HCT116 (cell line): ENCODE measurements around the gene GFAP. TPM values are rescaled to one million over a fixed set of nuclear protein-coding genes. Genes with fewer than 3 reads are reported as not detected.

Experiments
- ATAC-seq: fragments of 200-7000 bp; cut with Tn5 transposase; 2 replicates; pipeline ENCODE4 v1.9.1; 2020; ENCODE audit warnings: mild to moderate bottlenecking, moderate library complexity
- BruUV-seq: library from RNA; stranded (reverse); fragments of 400-500 nt; replicated peaks from 2 replicates; lab custom pipeline; 2021; lab: Mats Ljungman, UMichigan
- CTCF ChIA-PET: fragments of 300-600 bp; sonication (Branson Sonifier 250); formaldehyde crosslinking; loops from one replicate; lab custom pipeline; 2021; ENCODE audit warnings: antibody characterized with exemption; lab: Charles Lee
- POLR2A ChIA-PET: fragments of 300-600, 350-600 bp; sonication (Branson Sonifier 250); formaldehyde crosslinking; loops from one replicate; lab custom pipeline; 2021; ENCODE audit warnings: antibody characterized with exemption; lab: Charles Lee
- RAD21 ChIA-PET, 2 experiments: fragments of 300-600 bp; sonication (Branson Sonifier 250); formaldehyde crosslinking; loops; one replicate each; lab custom pipeline; 2023; ENCODE audit warnings: low total read pairs in 2 of 2; ENCODE audit not compliant: uncharacterized antibody in 2 of 2, unreplicated experiment in 2 of 2, low non-redundant PET in 1 of 2; lab: Charles Lee
- DNase-seq: peaks from one replicate; pipeline ENCODE4 v3.0.0-alpha.2; 2010; ENCODE audit warnings: low read depth, low spot score
- H2AFZ ChIP-seq: fragments of 200-600 bp; shearing (Covaris generic), sonication (generic); 2 replicates; pipeline ENCODE4 v1.6.1; 2017; ENCODE audit warnings: low read depth, mixed run types, mixed read lengths, antibody characterized with exemption, low read length; ENCODE audit not compliant: poor library complexity, severe bottlenecking
- H3K27ac ChIP-seq: 2 replicates; pipeline ENCODE4 v1.5.1; 2012; ENCODE audit warnings: low read depth, low read length
- H3K27me3 ChIP-seq: fragments of 200-600 bp; sonication (generic); 2 replicates; pipeline ENCODE4 v1.6.1; 2016; ENCODE audit warnings: mixed run types, low read length, mixed read lengths; ENCODE audit not compliant: insufficient read depth
- H3K36me3 ChIP-seq, 2 experiments: fragments of 200-500 bp in 1 of 2; fragments of 200-600 bp in 1 of 2; sonication (Bioruptor generic) in 1 of 2; sonication (generic) in 1 of 2; 2 replicates each; pipeline versions ENCODE4 v1.5.1 to v1.6.1; 2014 to 2016; ENCODE audit warnings: low read length in 2 of 2, inconsistent platforms in 1 of 2, mixed read lengths in 1 of 2, mixed run types in 1 of 2; ENCODE audit not compliant: insufficient read depth in 2 of 2, control insufficient read depth in 1 of 2
- H3K4me1 ChIP-seq, 2 experiments: fragments of 200-600 bp in 1 of 2; sonication (generic) in 1 of 2; 2 replicates each; pipeline versions ENCODE4 v1.5.1 to v1.6.1; 2012 to 2017; ENCODE audit warnings: low read length in 2 of 2, inconsistent platforms in 1 of 2, mild to moderate bottlenecking in 1 of 2, mixed read lengths in 1 of 2, mixed run types in 1 of 2, moderate library complexity in 1 of 2; ENCODE audit not compliant: insufficient read depth in 2 of 2, control insufficient read depth in 1 of 2
- H3K4me2 ChIP-seq: fragments of 200-600 bp; sonication (generic); 2 replicates; pipeline ENCODE4 v1.6.1; 2017; ENCODE audit warnings: mixed run types, low read length, mixed read lengths
- H3K4me3 ChIP-seq, 2 experiments: fragments of 200-600 bp in 1 of 2; sonication (generic) in 1 of 2; replicated peaks in 1 of 2; 2 replicates each; pipeline ENCODE4 v1.5.1; 2011 to 2016; ENCODE audit warnings: low read length in 2 of 2, control low read depth in 1 of 2, low read depth in 1 of 2, mild to moderate bottlenecking in 1 of 2, mixed read lengths in 1 of 2, mixed run types in 1 of 2
- H3K79me2 ChIP-seq: fragments of 200-600 bp; sonication (generic); 2 replicates; pipeline ENCODE4 v1.6.1; 2017; ENCODE audit warnings: mild to moderate bottlenecking, mixed run types, low read length, moderate library complexity, mixed read lengths; ENCODE audit not compliant: insufficient read depth
- H3K9ac ChIP-seq: fragments of 200-600 bp; sonication (generic); 2 replicates; pipeline ENCODE4 v1.6.1; 2016; ENCODE audit warnings: low read length, mixed read lengths
- H3K9me2 ChIP-seq: fragments of 200-600 bp; sonication (generic), shearing (Covaris generic); 2 replicates; pipeline ENCODE4 v1.6.1; 2017; ENCODE audit warnings: mixed run types, mild to moderate bottlenecking, moderate library complexity; ENCODE audit not compliant: insufficient read depth
- H3K9me3 ChIP-seq, 2 experiments: fragments of 200-500 bp in 1 of 2; fragments of 200-600 bp in 1 of 2; sonication (Bioruptor generic) in 1 of 2; sonication (generic) in 1 of 2; 2 replicates each; pipeline ENCODE4 v1.6.1; 2014 to 2017; ENCODE audit warnings: low read length in 2 of 2, mixed read lengths in 2 of 2, inconsistent platforms in 1 of 2, low read depth in 1 of 2, mild to moderate bottlenecking in 1 of 2, mixed run types in 1 of 2, moderate library complexity in 1 of 2; ENCODE audit not compliant: control insufficient read depth in 1 of 2, insufficient read depth in 1 of 2
- H4K20me1 ChIP-seq: fragments of 200-600 bp; sonication (generic), shearing (Covaris generic); 2 replicates; pipeline ENCODE4 v1.6.1; 2017; ENCODE audit warnings: mixed run types, mild to moderate bottlenecking, moderate library complexity; ENCODE audit not compliant: insufficient read depth
- CBX3 ChIP-seq: IDR thresholded peaks from 2 replicates; pipeline ENCODE4 v1.6.1; 2012; ENCODE audit warnings: low read depth
- CEBPB ChIP-seq: IDR thresholded peaks from 2 replicates; pipeline ENCODE4 v1.6.1; 2012; ENCODE audit warnings: low read depth
- EZH2 ChIP-seq: fragments of 200-600 bp; sonication (generic); IDR thresholded peaks from 2 replicates; pipeline ENCODE4 v1.6.1; 2017; ENCODE audit warnings: antibody characterized with exemption, mixed run types
- FOSL1 ChIP-seq: IDR thresholded peaks from 2 replicates; pipeline ENCODE4 v1.6.1; 2012; ENCODE audit warnings: low read depth
- POLR2A ChIP-seq: IDR thresholded peaks from 2 replicates; pipeline ENCODE4 v1.7.0; 2011; ENCODE audit warnings: borderline replicate concordance; ENCODE audit not compliant: insufficient read depth, insufficient read length; ENCODE audit errors: extremely low read depth
- POLR2AphosphoS5 ChIP-seq: IDR thresholded peaks from 2 replicates; pipeline ENCODE4 v1.6.1; 2011; ENCODE audit warnings: mild to moderate bottlenecking, low read depth, low read length, moderate library complexity
- SP1 ChIP-seq: IDR thresholded peaks from 2 replicates; pipeline ENCODE4 v1.6.1; 2012; ENCODE audit warnings: low read depth
- SRF ChIP-seq: IDR thresholded peaks from 2 replicates; pipeline ENCODE4 v1.6.1; 2012; ENCODE audit warnings: low read depth
- YY1 ChIP-seq: IDR thresholded peaks from 2 replicates; pipeline ENCODE4 v1.6.1; 2011; ENCODE audit warnings: low read length, low read depth, moderate library complexity, mild to moderate bottlenecking; ENCODE audit not compliant: insufficient replicate concordance; ENCODE audit errors: extremely low read depth
- ZNF274 ChIP-seq: fragments of 200-500 bp; sonication (Bioruptor generic); IDR thresholded peaks from 2 replicates; pipeline ENCODE4 v1.6.1; 2014; ENCODE audit warnings: mild to moderate bottlenecking, low read depth, low read length, inconsistent platforms
- intact Hi-C: fragments of 100-400 bp; cut with micrococcal nuclease; formaldehyde crosslinking; loops from 2 replicates; pipeline ENCODE4 v1.10.0; 2022
- total RNA-seq: library from RNA; stranded (reverse); gene quantifications from one replicate; pipeline ENCODE4 v1.2.1, GENCODE V29; 2021; ENCODE audit not compliant: unreplicated experiment
- TF ChIP-seq, protein P1 (sequence below): IDR thresholded peaks from 2 replicates; pipeline ENCODE4 v1.6.1; 2011; ENCODE audit warnings: mild to moderate bottlenecking, low read length, moderate library complexity; ENCODE audit not compliant: insufficient replicate concordance; ENCODE audit errors: extremely low read depth
- TF ChIP-seq, protein P2 (sequence below): IDR thresholded peaks from 2 replicates; pipeline ENCODE4 v1.6.1; 2012

GFAP gene
- total RNA-seq, 1 experiment from 2014 or later, result not detected

DNA sequence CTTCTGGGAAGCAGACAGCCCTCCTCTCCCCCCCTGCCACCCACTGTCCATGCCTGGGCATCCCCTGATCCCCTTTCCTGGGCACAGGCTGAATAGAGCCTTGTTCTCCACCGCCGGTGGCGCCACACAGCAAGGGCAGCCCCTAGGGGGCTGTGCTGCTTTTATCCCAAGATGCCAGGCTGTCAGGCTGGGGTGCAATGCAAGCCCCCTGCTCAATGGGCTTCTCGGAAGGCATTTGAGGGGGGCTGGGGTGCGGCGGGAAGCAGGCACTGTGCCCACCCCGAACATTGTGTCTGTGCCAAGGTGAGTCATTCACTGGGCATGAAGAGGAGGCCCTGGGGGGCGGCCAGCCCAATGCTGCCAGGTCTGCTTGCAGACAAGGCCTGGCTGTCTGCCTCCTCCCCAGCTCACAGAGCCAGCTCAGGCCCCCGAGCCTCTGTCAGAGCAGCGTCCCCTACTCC lies 1.5 kb upstream of the GFAP start:
- intact Hi-C loops, result no loop called here
- Histone ChIP-seq H3K9ac (no peak overlapping the region), H3K79me2 (no peaks in the 10 kb centered on the region), H3K9me3 (no peaks in the 10 kb centered on the region), H3K27me3 (no peaks in the 10 kb centered on the region), H3K36me3 (no peaks in the 10 kb centered on the region), H3K4me3 (no peak overlapping the region), H3K27ac (no peak overlapping the region), H2AFZ (no peak overlapping the region), H3K4me1 (peaks cover 0 to 18% of the 10 kb centered on the region in 2 experiments; a peak in 2 of 4 replicates), H3K9me2 (no peaks in the 10 kb centered on the region), H4K20me1 (no peaks in the 10 kb centered on the region), H3K4me2 (no peak overlapping the region)
- no peak for DNase-seq
- BruUV-seq, result no TSS peak
- TF ChIP-seq, protein P1, sequence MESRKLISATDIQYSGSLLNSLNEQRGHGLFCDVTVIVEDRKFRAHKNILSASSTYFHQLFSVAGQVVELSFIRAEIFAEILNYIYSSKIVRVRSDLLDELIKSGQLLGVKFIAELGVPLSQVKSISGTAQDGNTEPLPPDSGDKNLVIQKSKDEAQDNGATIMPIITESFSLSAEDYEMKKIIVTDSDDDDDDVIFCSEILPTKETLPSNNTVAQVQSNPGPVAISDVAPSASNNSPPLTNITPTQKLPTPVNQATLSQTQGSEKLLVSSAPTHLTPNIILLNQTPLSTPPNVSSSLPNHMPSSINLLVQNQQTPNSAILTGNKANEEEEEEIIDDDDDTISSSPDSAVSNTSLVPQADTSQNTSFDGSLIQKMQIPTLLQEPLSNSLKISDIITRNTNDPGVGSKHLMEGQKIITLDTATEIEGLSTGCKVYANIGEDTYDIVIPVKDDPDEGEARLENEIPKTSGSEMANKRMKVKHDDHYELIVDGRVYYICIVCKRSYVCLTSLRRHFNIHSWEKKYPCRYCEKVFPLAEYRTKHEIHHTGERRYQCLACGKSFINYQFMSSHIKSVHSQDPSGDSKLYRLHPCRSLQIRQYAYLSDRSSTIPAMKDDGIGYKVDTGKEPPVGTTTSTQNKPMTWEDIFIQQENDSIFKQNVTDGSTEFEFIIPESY, result no peak
- no peak for TF ChIP-seq CEBPB
- no peak for TF ChIP-seq CBX3
- no peak for TF ChIP-seq YY1
- TF ChIP-seq ZNF274, result no peak
- no peak for TF ChIP-seq FOSL1
- no peak for TF ChIP-seq POLR2AphosphoS5
- no peak for TF ChIP-seq SP1
- TF ChIP-seq, protein P2, sequence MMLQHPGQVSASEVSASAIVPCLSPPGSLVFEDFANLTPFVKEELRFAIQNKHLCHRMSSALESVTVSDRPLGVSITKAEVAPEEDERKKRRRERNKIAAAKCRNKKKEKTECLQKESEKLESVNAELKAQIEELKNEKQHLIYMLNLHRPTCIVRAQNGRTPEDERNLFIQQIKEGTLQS, result no peak
- no peak for TF ChIP-seq SRF
- no peak for TF ChIP-seq EZH2
- TF ChIP-seq POLR2A, result no peak
- CTCF ChIA-PET, result no interaction called here
- POLR2A ChIA-PET, result no interaction called here
- ATAC-seq, result no peak
- RAD21 ChIA-PET, result no interaction called here
